ENCODE measurements around the gene ADAMTS17. TPM values are rescaled to one million over a fixed set of nuclear protein-coding genes. Genes with fewer than 3 reads are reported as not detected.

Gene ADAMTS17
- total RNA-seq, 1 donor from 2014 or later = 4.8 TPM

- no peak for DNase-seq (ENCODE audit: low spot score)
- Mint-ChIP-seq H3K4me3 (ENCODE audit: unreplicated experiment) (no peak overlapping the region), H3K27ac (ENCODE audit: unreplicated experiment) (no peak overlapping the region), H3K4me1 (ENCODE audit: unreplicated experiment) (no peaks in the 10 kb centered on the region), H3K36me3 (ENCODE audit: low read depth, unreplicated experiment) (no peaks in the 10 kb centered on the region), H3K9me3 (ENCODE audit: unreplicated experiment) (no peaks in the 10 kb centered on the region), H3K27me3 (ENCODE audit: unreplicated experiment) (peaks cover 6% of the 10 kb centered on the region)
- TF ChIP-seq, protein P1, sequence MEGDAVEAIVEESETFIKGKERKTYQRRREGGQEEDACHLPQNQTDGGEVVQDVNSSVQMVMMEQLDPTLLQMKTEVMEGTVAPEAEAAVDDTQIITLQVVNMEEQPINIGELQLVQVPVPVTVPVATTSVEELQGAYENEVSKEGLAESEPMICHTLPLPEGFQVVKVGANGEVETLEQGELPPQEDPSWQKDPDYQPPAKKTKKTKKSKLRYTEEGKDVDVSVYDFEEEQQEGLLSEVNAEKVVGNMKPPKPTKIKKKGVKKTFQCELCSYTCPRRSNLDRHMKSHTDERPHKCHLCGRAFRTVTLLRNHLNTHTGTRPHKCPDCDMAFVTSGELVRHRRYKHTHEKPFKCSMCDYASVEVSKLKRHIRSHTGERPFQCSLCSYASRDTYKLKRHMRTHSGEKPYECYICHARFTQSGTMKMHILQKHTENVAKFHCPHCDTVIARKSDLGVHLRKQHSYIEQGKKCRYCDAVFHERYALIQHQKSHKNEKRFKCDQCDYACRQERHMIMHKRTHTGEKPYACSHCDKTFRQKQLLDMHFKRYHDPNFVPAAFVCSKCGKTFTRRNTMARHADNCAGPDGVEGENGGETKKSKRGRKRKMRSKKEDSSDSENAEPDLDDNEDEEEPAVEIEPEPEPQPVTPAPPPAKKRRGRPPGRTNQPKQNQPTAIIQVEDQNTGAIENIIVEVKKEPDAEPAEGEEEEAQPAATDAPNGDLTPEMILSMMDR (IDR thresholded peaks at IDR 0.05; ENCODE audit: unreplicated experiment) = no peak
Measured at GRCh38 chr15:100333236-100333635, 8.5 kb downstream of the ADAMTS17 start.

- Mint-ChIP-seq H3K27ac (ENCODE audit: unreplicated experiment) (no peak overlapping the region), H3K9me3 (ENCODE audit: unreplicated experiment) (no peaks in the 10 kb centered on the region), H3K36me3 (ENCODE audit: low read depth, unreplicated experiment) (no peaks in the 10 kb centered on the region), H3K27me3 (ENCODE audit: unreplicated experiment) (peaks cover 6% of the 10 kb centered on the region), H3K4me3 (ENCODE audit: unreplicated experiment) (no peak overlapping the region), H3K4me1 (ENCODE audit: unreplicated experiment) (no peaks in the 10 kb centered on the region)
- TF ChIP-seq, protein P1 (IDR thresholded peaks at IDR 0.05; ENCODE audit: unreplicated experiment) = no peak
- no peak for DNase-seq (ENCODE audit: low spot score)
Measured at GRCh38 chr15:100332721-100333120, 9.1 kb downstream of the ADAMTS17 start.

GRCh38 chr15:100332231-100332630 lies 9.5 kb downstream of the ADAMTS17 start:
- Mint-ChIP-seq H3K27me3 (ENCODE audit: unreplicated experiment) (peaks cover 6% of the 10 kb centered on the region), H3K36me3 (ENCODE audit: low read depth, unreplicated experiment) (no peaks in the 10 kb centered on the region), H3K9me3 (ENCODE audit: unreplicated experiment) (no peaks in the 10 kb centered on the region), H3K27ac (ENCODE audit: unreplicated experiment) (no peak overlapping the region), H3K4me3 (ENCODE audit: unreplicated experiment) (no peak overlapping the region), H3K4me1 (ENCODE audit: unreplicated experiment) (no peaks in the 10 kb centered on the region)
- DNase-seq (ENCODE audit: low spot score) = no peak
- TF ChIP-seq, protein P1 (IDR thresholded peaks at IDR 0.05; ENCODE audit: unreplicated experiment) = no peak

- no peaks in the 10 kb centered on the region for H3K4me1 Mint-ChIP-seq (ENCODE audit: unreplicated experiment)
- H3K4me3 Mint-ChIP-seq (ENCODE audit: unreplicated experiment) = no peak overlapping the region
- H3K36me3 Mint-ChIP-seq (ENCODE audit: low read depth, unreplicated experiment) = no peaks in the 10 kb centered on the region
- DNase-seq (ENCODE audit: low spot score) = no peak
- no peaks in the 10 kb centered on the region for H3K9me3 Mint-ChIP-seq (ENCODE audit: unreplicated experiment)
- peaks cover 6% of the 10 kb centered on the region for H3K27me3 Mint-ChIP-seq (ENCODE audit: unreplicated experiment)
- H3K27ac Mint-ChIP-seq (ENCODE audit: unreplicated experiment) = no peak overlapping the region
- TF ChIP-seq, protein P1 (IDR thresholded peaks at IDR 0.05; ENCODE audit: unreplicated experiment) = no peak
Measured at GRCh38 chr15:100330629-100331215, 11.1 kb downstream of the ADAMTS17 start.

DNA sequence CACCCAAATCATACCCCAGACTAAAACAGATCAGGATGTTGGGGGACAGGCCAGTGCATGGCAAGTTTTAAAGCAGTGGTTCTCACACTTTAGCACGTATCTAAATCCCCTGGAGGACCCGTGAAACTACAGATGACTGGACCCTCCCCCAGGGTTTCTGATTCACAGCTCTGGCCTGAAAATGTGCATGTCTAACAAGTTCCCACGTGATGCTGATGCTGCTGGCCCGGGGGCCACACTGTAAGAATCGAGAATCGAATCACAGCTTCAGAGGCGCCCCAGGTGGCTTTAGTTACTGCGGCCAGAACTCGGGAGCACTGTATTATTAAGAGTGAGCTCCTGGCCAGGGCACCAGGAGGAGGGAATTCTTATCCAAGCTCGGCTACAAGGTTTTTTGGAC lies 11.6 kb downstream of the ADAMTS17 start:
- Mint-ChIP-seq H3K4me1 (ENCODE audit: unreplicated experiment) (no peaks in the 10 kb centered on the region), H3K27ac (ENCODE audit: unreplicated experiment) (no peak overlapping the region), H3K36me3 (ENCODE audit: low read depth, unreplicated experiment) (no peaks in the 10 kb centered on the region), H3K4me3 (ENCODE audit: unreplicated experiment) (no peak overlapping the region), H3K27me3 (ENCODE audit: unreplicated experiment) (peaks cover 5% of the 10 kb centered on the region), H3K9me3 (ENCODE audit: unreplicated experiment) (no peaks in the 10 kb centered on the region)
- TF ChIP-seq, protein P1 (IDR thresholded peaks at IDR 0.05; ENCODE audit: unreplicated experiment) = no peak
- DNase-seq (ENCODE audit: low spot score) = no peak
